ENCODE results near the gene SH2D2A. TPM values are rescaled to one million over a fixed set of nuclear protein-coding genes. Genes with fewer than 3 reads are reported as not detected.

SH2D2A gene
- total and polyA plus RNA-seq, 4 donors, result 1.1 to 3.0 (median 2.0) TPM

DNA sequence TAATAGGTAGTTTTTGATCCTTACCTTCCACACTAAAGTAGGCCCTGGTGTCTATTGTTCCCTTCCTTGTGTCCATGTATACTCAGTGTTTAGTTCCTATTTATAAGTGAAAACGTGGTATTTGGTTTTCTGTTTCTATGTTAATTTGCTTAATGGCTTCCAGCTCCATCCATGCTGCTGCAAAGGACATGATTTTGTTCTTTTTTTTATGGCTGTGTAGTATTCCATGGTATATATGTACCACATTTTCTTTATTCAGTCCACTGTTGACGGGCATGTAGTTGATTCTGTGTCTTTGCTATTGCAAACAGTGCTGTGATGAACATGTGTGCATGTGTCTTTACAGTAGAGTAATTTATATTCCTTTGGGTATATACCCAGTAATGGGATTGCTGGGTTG, 28.5 kb downstream of the SH2D2A start:
- no peaks in the 10 kb centered on the region for H3K27me3 ChIP-seq (ENCODE audit: control insufficient read depth in 3 of 3, insufficient read depth in 3 of 3, low read length in 2 of 3)
- WGBS, 2 donors, result 97% methylated on average over 2 of the region's 2 CpGs
- H3K27ac ChIP-seq (ENCODE audit: low read depth in 1 of 2, low read length in 1 of 2), result no peak overlapping the region
- H3K9ac ChIP-seq (ENCODE audit: insufficient read depth in 1 of 2, low read length in 2 of 2), result no peak overlapping the region
- TF ChIP-seq, protein P1, sequence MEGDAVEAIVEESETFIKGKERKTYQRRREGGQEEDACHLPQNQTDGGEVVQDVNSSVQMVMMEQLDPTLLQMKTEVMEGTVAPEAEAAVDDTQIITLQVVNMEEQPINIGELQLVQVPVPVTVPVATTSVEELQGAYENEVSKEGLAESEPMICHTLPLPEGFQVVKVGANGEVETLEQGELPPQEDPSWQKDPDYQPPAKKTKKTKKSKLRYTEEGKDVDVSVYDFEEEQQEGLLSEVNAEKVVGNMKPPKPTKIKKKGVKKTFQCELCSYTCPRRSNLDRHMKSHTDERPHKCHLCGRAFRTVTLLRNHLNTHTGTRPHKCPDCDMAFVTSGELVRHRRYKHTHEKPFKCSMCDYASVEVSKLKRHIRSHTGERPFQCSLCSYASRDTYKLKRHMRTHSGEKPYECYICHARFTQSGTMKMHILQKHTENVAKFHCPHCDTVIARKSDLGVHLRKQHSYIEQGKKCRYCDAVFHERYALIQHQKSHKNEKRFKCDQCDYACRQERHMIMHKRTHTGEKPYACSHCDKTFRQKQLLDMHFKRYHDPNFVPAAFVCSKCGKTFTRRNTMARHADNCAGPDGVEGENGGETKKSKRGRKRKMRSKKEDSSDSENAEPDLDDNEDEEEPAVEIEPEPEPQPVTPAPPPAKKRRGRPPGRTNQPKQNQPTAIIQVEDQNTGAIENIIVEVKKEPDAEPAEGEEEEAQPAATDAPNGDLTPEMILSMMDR (IDR thresholded peaks at IDR 0.05; ENCODE audit: control extremely low read depth, extremely low read depth), result no peak
- ATAC-seq (ENCODE audit: insufficient read depth, low FRiP score) (no peak), DNase-seq (no peak)
- no peak overlapping the region for H3K4me3 ChIP-seq
- H3K4me1 ChIP-seq (ENCODE audit: control insufficient read depth in 5 of 5, insufficient read depth in 5 of 5, low read length in 5 of 5), result no peaks in the 10 kb centered on the region
- peaks cover 23 to 53% (median 36%) of the 10 kb centered on the region in 4 donors for H3K36me3 ChIP-seq (ENCODE audit: control insufficient read depth in 4 of 4, insufficient read depth in 4 of 4, low read length in 4 of 4)
- H3K9me3 ChIP-seq (ENCODE audit: control insufficient read depth in 4 of 4, insufficient read depth in 3 of 4, low read length in 3 of 4), result no peaks in the 10 kb centered on the region

GRCh38 chr1:156786640-156787039, 30.0 kb downstream of the SH2D2A start:
- H3K27me3 ChIP-seq (ENCODE audit: control insufficient read depth in 3 of 3, insufficient read depth in 3 of 3, low read length in 2 of 3), result no peaks in the 10 kb centered on the region
- ATAC-seq (ENCODE audit: insufficient read depth, low FRiP score), result no peak
- WGBS, 2 donors, result 35 to 78% methylated on average over 10 of the region's 10 CpGs

GRCh38 chr1:156785458-156785857, 31.2 kb downstream of the SH2D2A start:
- no peak overlapping the region for H3K27ac ChIP-seq (ENCODE audit: low read depth in 1 of 2, low read length in 1 of 2)

More at GRCh38 chr1:156786640-156787039, 30.0 kb downstream of the SH2D2A start:
- Histone ChIP-seq H3K9me3 (ENCODE audit: control insufficient read depth in 4 of 4, insufficient read depth in 3 of 4, low read length in 3 of 4) (no peaks in the 10 kb centered on the region), H3K4me1 (ENCODE audit: control insufficient read depth in 5 of 5, insufficient read depth in 5 of 5, low read length in 5 of 5) (peaks cover 0 to 6% (median 0%) of the 10 kb centered on the region in 5 donors), H3K36me3 (ENCODE audit: control insufficient read depth in 4 of 4, insufficient read depth in 4 of 4, low read length in 4 of 4) (peaks cover 8 to 56% (median 30%) of the 10 kb centered on the region in 4 donors), H3K4me3 (no peak overlapping the region), H3K9ac (ENCODE audit: insufficient read depth in 1 of 2, low read length in 2 of 2) (no peak overlapping the region), H3K27ac (ENCODE audit: low read depth in 1 of 2, low read length in 1 of 2) (no peak overlapping the region)
- TF ChIP-seq, protein P1 (IDR thresholded peaks at IDR 0.05; ENCODE audit: control extremely low read depth, extremely low read depth), result no peak
- no peak for DNase-seq

More at GRCh38 chr1:156785458-156785857, 31.2 kb downstream of the SH2D2A start:
- no peaks in the 10 kb centered on the region for H3K9me3 ChIP-seq (ENCODE audit: control insufficient read depth in 4 of 4, insufficient read depth in 3 of 4, low read length in 3 of 4)
- no peak for DNase-seq
- H3K36me3 ChIP-seq (ENCODE audit: control insufficient read depth in 4 of 4, insufficient read depth in 4 of 4, low read length in 4 of 4), result peaks cover 9 to 52% (median 24%) of the 10 kb centered on the region in 4 donors
- TF ChIP-seq, protein P1 (IDR thresholded peaks at IDR 0.05; ENCODE audit: control extremely low read depth, extremely low read depth), result no peak
- H3K9ac ChIP-seq (ENCODE audit: insufficient read depth in 1 of 2, low read length in 2 of 2), result no peak overlapping the region
- 75 to 86% methylated on average over 6 of the region's 6 CpGs for WGBS, 2 donors
- peaks cover 0 to 9% (median 0%) of the 10 kb centered on the region in 5 donors for H3K4me1 ChIP-seq (ENCODE audit: control insufficient read depth in 5 of 5, insufficient read depth in 5 of 5, low read length in 5 of 5)
- ATAC-seq (ENCODE audit: insufficient read depth, low FRiP score), result no peak
- H3K27me3 ChIP-seq (ENCODE audit: control insufficient read depth in 3 of 3, insufficient read depth in 3 of 3, low read length in 2 of 3), result no peaks in the 10 kb centered on the region
- no peak overlapping the region for H3K4me3 ChIP-seq

Data from lung (tissue), 12 donors.